SKM-1 treated with dmso at 0.1 percent for 144 hours (cell line): ENCODE data around the gene PCSK2.

Experiments used
- DNase-seq: peaks from one replicate; lab custom pipeline; 2025; ENCODE audit not compliant: unreplicated experiment; lab: John Stamatoyannopoulos, UW

PCSK2 gene

GRCh38 chr20:17391127-17391771, 164.4 kb downstream of the PCSK2 start:
- no peak for DNase-seq

GRCh38 chr20:17394411-17394810, 167.6 kb downstream of the PCSK2 start:
- no peak for DNase-seq

- DNase-seq = no peak
These were observed 168.9 kb downstream of the PCSK2 start for GRCh38 chr20:17395729-17396128.

- DNase-seq = no peak
These were observed 172.6 kb downstream of the PCSK2 start for GRCh38 chr20:17399303-17399985.

GRCh38 chr20:17403461-17403860, 176.6 kb downstream of the PCSK2 start:
- DNase-seq = no peak

GRCh38 chr20:17406051-17406590, 179.3 kb downstream of the PCSK2 start:
- DNase-seq = no peak

DNA sequence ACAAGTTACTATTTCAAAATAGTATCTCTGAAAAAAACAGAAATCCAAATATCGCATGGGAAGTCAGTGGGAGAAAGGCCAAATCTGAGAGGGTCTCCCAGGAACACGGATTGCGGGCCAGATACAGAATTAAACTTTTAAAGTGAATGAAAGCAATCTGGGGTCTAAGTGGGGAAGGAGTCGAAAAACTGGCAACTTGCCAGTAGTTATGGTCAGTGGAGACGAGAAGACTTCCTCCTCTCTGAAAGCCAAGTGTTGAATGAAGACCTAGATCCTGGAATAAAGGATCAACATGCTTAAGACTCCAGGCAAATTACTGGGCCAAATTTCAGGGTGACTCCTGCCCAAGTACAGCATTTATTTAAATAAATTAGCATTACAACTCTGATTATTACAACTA, 180.7 kb downstream of the PCSK2 start:
- no peak for DNase-seq

GRCh38 chr20:17417225-17417624, 190.4 kb downstream of the PCSK2 start:
- DNase-seq = no peak

GRCh38 chr20:17418737-17419136, 191.9 kb downstream of the PCSK2 start:
- DNase-seq = no peak

DNA sequence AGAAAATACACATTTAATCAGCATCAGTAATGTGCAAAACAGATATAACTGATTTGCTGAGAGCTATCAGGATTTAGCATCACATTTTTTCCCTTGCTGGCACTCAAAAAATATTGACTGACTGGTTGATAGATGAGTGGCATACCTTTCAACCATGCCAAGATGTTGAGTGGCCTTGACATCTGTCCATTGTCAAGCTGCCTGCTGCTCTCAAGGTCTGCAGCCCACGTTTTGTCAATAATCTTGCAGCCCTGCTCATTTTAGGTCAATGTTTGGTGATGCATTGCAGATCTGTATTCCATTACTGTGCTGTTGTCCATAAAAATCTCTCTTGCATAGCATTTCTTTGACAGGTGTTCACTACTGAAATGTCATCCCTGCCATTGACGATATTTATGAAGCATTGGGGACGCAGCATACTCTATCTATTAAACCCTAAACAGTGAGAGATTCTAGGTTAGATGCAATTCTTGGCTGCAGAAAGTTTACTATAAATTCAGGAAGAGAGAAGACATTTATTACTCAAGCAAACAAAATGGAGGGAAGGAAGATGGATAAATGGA, 192.7 kb downstream of the PCSK2 start:
- DNase-seq = no peak

DNA sequence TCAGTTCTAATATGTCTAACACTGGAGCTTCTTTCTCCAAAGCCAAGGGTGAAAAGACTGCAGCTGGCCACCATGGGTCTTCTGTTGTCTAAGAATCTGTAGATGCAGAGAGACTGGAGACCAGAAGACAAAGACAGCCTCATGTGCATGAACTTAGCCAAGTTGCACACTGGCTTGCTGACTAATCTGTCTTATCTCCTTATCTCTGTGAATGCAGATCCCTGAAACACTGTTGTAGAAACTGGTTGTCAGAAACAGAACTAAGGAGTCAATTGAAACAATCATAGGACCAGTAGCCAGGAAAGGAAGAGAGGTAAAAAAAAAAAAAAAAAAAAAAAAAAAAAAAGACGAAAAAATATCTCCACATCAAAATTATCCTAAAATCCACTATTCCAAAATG, 194.7 kb downstream of the PCSK2 start:
- no peak for DNase-seq

DNA sequence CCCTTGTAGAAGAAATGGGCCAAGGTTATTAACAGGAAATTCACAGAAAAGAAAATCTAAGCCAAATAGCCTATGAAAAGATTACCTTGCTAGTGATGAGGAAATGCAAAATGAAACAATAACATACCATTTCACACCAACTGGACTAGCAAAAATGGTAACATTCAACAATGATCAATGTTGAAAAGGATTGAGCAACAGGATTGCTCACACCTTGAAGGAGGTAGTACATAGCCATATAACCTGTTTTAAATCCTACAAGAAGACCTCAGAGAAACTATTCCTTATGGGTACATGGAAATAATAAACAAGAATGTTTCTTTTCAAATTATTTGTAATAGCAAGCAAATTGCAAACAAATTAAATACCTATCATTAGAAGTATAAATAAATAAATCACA, 196.9 kb downstream of the PCSK2 start:
- DNase-seq = no peak

DNA sequence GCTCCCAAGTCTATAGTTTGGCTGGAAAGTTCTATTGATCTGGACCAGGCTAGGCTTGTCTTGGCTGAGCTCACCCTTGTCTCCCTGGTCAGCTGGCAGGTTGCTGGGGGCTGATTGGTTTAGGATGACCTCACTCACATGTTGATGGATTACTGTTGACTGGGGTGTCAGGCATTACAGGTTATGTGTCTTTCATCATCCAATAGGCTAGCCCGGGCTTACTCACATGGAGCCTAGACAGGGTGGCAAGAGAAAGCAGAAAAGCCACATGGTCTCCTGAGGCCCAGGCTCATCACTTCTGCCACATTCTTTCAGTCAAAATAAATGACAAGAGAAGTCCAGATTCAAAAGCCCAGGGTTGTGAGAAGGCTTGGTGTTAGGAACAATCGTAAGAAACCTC, 200.8 kb downstream of the PCSK2 start:
- no peak for DNase-seq

GRCh38 chr20:17430125-17430950, 203.5 kb downstream of the PCSK2 start:
- DNase-seq = no peak

DNA sequence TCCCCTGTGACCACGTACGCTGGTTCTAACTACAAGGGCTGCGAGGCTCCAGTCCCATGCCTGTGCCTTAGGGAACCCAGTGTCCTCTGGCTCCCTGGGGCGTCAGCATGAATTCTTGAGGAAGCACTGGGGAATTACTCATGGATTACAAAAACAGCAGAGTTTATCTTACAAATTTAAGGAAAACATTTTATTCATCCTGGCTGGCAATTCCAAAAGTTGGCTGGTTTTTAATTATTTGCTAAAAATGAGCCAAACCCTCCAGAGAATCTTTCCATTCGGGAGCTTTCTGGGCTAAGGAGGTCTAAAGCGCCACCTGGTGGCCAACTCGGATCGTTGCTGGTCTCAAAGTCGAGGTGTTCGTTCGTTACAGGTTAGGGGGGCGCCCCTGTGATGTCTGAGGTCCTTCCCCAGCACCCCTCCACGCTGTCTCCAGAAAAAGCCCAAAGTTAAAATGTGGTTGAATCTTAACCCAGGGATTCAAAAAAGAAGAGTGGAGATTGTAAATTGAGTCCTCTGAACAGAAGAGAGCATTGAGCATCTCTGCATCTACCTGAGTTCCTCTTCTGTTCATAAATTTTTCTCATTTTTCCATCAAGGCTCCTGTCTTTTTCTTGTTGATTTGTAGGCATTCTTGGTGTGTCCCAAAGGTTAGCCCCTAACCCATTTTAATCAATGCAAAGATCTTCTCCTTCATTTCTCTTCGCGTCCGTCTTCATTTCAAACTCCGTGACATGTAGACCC, 205.0 kb downstream of the PCSK2 start:
- no peak for DNase-seq

DNA sequence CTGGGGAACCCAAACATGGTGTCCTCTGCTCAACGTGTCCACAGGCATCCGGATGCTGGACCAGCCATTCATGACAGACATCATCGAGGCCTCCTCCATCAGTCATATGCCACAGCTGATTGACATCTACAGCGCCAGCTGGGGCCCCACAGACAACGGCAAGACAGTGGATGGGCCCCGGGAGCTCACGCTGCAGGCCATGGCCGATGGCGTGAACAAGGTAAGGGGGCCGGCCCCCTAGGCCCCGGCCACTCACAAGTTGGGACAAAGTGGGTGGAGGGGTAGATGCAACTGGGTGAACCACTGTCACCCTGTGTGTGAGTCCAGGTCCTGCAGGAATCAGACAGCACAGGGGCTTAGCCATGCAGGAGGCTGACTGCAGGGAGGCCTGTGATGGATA, 209.8 kb downstream of the PCSK2 start:
- no peak for DNase-seq

DNA sequence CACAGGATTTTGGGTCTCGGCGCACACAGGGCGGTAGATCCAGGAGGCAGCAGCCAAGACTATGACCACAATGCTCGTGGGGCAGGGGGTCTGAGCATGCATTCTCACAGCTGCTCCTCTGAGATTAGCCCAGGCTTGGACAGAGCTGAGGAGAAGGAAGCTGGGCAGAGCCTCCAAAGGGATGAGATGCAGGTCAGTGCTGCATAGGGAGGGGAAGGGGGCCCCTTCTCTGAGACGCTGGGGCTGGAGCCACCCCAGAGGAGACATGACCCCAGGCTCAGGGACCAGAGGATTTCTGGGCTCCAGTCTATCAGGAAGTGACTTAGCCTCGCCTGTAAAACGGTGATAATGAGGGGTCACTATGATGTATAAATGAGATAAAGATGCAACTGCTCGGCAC, 210.4 kb downstream of the PCSK2 start:
- DNase-seq = no peak

DNA sequence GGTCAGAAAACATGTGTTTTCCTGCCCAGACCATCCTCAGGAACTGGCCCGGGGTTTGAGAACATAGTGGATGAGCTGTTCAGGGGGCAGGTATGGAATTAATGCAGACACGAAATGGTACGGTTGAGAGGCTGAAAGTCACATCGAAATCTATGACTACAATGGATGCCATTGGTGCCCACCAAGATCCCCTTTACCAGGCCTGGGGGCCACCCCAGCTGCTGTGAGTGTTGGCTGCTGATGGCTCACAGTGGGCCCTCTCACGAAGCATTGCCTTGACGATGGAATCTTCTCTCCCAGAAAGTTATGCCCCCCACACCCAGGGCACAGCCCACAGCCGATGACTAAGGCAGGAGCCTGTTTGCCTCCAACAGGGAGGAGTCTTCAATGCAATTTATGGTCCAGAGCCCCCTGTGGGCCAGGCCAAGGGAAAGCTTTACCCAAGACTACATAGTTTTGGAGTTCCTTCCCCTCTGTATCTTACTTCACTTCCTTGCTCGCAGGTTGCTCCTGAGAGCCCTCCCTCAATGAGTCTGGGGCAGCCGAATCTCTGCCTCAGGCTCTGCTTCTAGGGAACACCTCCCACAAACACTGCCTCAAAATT, 211.7 kb downstream of the PCSK2 start:
- no peak for DNase-seq

GRCh38 chr20:17439616-17440296, 212.9 kb downstream of the PCSK2 start:
- no peak for DNase-seq

DNA sequence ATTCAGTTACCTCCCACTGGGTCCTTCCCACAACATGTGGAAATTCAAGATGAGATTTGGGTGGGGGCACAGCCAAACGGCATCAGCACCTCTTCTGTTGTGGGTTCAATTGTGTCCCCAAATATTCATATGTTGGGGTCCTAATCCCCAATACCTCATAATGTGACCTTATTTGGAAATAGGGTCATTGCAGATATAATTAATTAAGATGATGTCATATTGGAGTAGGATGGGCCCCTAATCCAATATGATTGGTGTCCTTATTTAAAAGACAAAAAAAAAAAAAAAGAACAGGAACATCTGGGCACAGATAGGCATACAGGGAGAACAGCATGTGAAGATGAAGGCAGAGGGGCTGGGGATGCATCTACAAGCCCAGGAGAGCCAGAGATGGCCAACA, 214.9 kb downstream of the PCSK2 start:
- DNase-seq = no peak
